OCI-LY7 (cell line): ENCODE data around the gene B3GAT3. TPM values are rescaled to one million over a fixed set of nuclear protein-coding genes. Genes with fewer than 3 reads are reported as not detected.

ENCODE experiments used
- BruUV-seq: library from RNA; stranded (reverse); fragments of 400-500 nt; replicated peaks from 2 replicates; lab custom pipeline; 2021; lab: Mats Ljungman, UMichigan
- CTCF ChIA-PET: fragments of 300-600 bp; sonication (Branson Sonifier 250); formaldehyde crosslinking; loops from one replicate; lab custom pipeline; 2022; ENCODE audit warnings: antibody characterized with exemption; ENCODE audit not compliant: unreplicated experiment; lab: Charles Lee
- POLR2A ChIA-PET: fragments of 300-600 bp; sonication (Branson Sonifier 250); formaldehyde crosslinking; loops from one replicate; lab custom pipeline; 2022; ENCODE audit warnings: antibody characterized with exemption; lab: Charles Lee
- DNase-seq: peaks from one replicate; pipeline ENCODE4 v3.0.0-alpha.2; 2015; ENCODE audit warnings: low spot score
- H2AFZ ChIP-seq: fragments of 200-600 bp; sonication (generic), shearing (Covaris generic); 2 replicates; pipeline ENCODE4 v1.6.1; 2014; ENCODE audit warnings: mild to moderate bottlenecking, antibody characterized with exemption, low read length, moderate library complexity
- H3K27ac ChIP-seq: fragments of 200-600 bp; sonication (generic); 2 replicates; pipeline ENCODE4 v1.5.1; 2014; ENCODE audit warnings: mixed run types, low read depth, mild to moderate bottlenecking, moderate library complexity, low read length, inconsistent platforms; ENCODE audit not compliant: poor library complexity, severe bottlenecking
- H3K36me3 ChIP-seq: fragments of 200-600 bp; sonication (generic); 2 replicates; pipeline ENCODE4 v1.6.1; 2014; ENCODE audit warnings: mild to moderate bottlenecking, antibody characterized with exemption, low read length, moderate library complexity, mixed read lengths; ENCODE audit not compliant: insufficient read depth
- H3K4me1 ChIP-seq: fragments of 200-600 bp; sonication (generic); 2 replicates; pipeline ENCODE4 v1.5.1; 2014; ENCODE audit warnings: mild to moderate bottlenecking, low read length; ENCODE audit not compliant: insufficient read depth, poor library complexity, severe bottlenecking
- H3K4me2 ChIP-seq: fragments of 200-600 bp; sonication (generic); 2 replicates; pipeline ENCODE4 v1.6.1; 2014; ENCODE audit warnings: mild to moderate bottlenecking, low read length
- H3K4me3 ChIP-seq: fragments of 200-600 bp; sonication (generic); 2 replicates; pipeline ENCODE4 v1.5.1; 2014; ENCODE audit warnings: mild to moderate bottlenecking, low read depth, low read length; ENCODE audit not compliant: poor library complexity, severe bottlenecking
- H3K79me2 ChIP-seq: fragments of 200-600 bp; sonication (generic); 2 replicates; pipeline ENCODE4 v1.6.1; 2016; ENCODE audit warnings: low read depth, mild to moderate bottlenecking, low read length, moderate library complexity, mixed read lengths; ENCODE audit not compliant: insufficient read depth
- H3K9me2 ChIP-seq: fragments of 200-600 bp; sonication (generic); 2 replicates; pipeline ENCODE4 v1.6.1; 2016; ENCODE audit warnings: mild to moderate bottlenecking, low read length, mixed read lengths; ENCODE audit not compliant: insufficient read depth
- H3K9me3 ChIP-seq: fragments of 200-600 bp; sonication (generic); 2 replicates; pipeline ENCODE4 v1.6.1; 2014; ENCODE audit warnings: mild to moderate bottlenecking, mixed run types, low read length, mixed read lengths
- H4K20me1 ChIP-seq: fragments of 200-600 bp; sonication (generic); 2 replicates; pipeline ENCODE4 v1.6.1; 2014; ENCODE audit warnings: mild to moderate bottlenecking, antibody characterized with exemption, low read length, moderate library complexity, mixed read lengths; ENCODE audit not compliant: insufficient read depth
- CTCF ChIP-seq: fragments of 200-600 bp; sonication (generic); conservative IDR thresholded peaks from 2 replicates; pipeline ENCODE4 v1.5.1; 2014; ENCODE audit warnings: mild to moderate bottlenecking, antibody characterized with exemption, low read length, moderate library complexity, mixed read lengths
- EZH2phosphoT487 ChIP-seq: fragments of 200-600 bp; sonication (generic); IDR thresholded peaks from 2 replicates; pipeline ENCODE4 v1.6.1; 2018; ENCODE audit warnings: low read depth, borderline replicate concordance, mild to moderate bottlenecking, mixed run types, antibody characterized with exemption, low read length, moderate library complexity, mixed read lengths
- intact Hi-C: fragments of 100-400 bp; cut with micrococcal nuclease; formaldehyde crosslinking; loops from one replicate; pipeline ENCODE4 v1.10.0; 2022; ENCODE audit not compliant: unreplicated experiment
- total RNA-seq, 2 experiments: library from RNA; depleted of rRNA in 1 of 2; stranded (reverse); fragments of >200 nt in 1 of 2; shearing (Covaris generic) in 1 of 2; gene quantifications; 2 replicates each; pipeline ENCODE4 v1.2.3, GENCODE V29; 2014 to 2022

The B3GAT3 gene
- total RNA-seq, 2 experiments from 2014 or later: 71.3 to 74.3 TPM

DNA sequence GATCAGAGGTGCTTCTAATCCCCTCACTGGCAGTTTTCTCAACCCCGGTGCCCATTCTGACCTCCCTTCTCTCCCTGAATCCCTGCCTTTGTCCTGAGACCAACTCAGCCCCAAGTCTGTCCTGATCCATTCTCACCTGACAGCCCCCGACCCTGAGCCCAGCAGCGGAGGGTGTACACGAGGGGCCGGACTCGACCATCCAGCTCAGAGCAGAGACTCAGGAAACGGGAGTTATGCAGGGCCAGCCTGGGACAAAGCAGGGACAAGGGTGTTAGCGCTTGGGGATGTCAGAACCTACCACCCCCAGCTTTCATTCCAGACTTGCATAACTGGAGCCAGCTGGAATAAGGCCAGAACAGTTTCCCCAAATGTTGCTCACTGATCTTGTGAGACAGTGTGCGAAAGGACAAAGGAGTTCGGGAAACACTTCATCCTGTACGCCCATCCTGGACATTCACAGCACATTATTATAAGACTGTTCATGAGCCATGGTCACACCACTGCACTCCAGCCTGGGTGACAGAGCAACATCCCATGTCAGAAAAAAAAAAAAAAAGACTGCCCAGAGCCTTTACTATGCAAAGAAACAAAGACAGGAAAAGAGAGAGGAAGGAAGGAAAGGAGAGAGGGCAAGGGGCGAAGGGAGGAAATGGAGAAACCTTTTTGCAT, 44.6 kb downstream of the B3GAT3 start:
- no TSS peak for BruUV-seq
- intact Hi-C loops: no loop called here
- Histone ChIP-seq H3K4me3 (no peak overlapping the region), H3K27ac (no peak overlapping the region), H3K79me2 (peaks cover 22% of the 10 kb centered on the region), H3K4me1 (peaks cover 20% of the 10 kb centered on the region), H3K4me2 (no peak overlapping the region), H3K9me2 (no peaks in the 10 kb centered on the region), H4K20me1 (peaks cover 6% of the 10 kb centered on the region; the same call in 1 of the 2 replicates), H2AFZ (no peak overlapping the region), H3K36me3 (peaks cover 90% of the 10 kb centered on the region), H3K9me3 (no peaks in the 10 kb centered on the region)
- DNase-seq: no peak
- POLR2A ChIA-PET: interaction anchor here (1.8 kb wide), 1 partner anchor 14 kb away, joined by 5 read pairs; the partner anchor contains the start of gene TUT1
- CTCF ChIA-PET: no interaction called here
- no peak for TF ChIP-seq EZH2phosphoT487
- TF ChIP-seq CTCF: no peak

DNA sequence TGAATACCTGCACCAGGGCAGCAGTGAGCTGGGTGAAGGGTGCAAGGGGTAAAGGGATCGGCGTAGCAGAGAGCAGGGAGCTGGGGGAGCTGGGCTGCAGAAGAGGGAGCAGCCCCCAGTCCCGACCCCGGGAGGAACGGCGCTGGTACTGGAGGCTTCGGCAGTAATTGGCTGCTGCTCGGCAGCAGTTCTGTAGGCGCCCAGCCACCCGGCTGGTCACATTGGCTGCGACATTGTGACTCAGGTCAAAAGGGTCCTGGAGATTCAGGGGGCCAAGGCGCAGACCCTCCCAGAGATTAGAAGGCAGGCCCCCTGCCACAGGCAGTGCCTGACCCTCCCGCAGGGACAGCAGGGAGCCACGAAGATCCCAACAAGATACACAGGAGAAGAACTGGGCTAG, 45.9 kb downstream of the B3GAT3 start:
- Histone ChIP-seq H3K27ac (no peak overlapping the region), H3K36me3 (peaks cover 90% of the 10 kb centered on the region), H3K4me3 (no peak overlapping the region), H3K4me1 (peaks cover 30% of the 10 kb centered on the region), H3K79me2 (peaks cover 36% of the 10 kb centered on the region), H4K20me1 (peaks cover 15% of the 10 kb centered on the region), H2AFZ (no peak overlapping the region), H3K9me2 (no peaks in the 10 kb centered on the region), H3K9me3 (no peaks in the 10 kb centered on the region), H3K4me2 (no peak overlapping the region; the same call in 1 of the 2 replicates)
- BruUV-seq: no TSS peak
- ChIA-PET CTCF (no interaction called here), POLR2A (no interaction called here)
- intact Hi-C loops: loop anchor here (2.0 kb wide), 1 partner anchor 15 kb away; the partner anchor contains the start of gene TUT1
- TF ChIP-seq CTCF: no peak
- TF ChIP-seq EZH2phosphoT487: no peak
- no peak for DNase-seq

DNA sequence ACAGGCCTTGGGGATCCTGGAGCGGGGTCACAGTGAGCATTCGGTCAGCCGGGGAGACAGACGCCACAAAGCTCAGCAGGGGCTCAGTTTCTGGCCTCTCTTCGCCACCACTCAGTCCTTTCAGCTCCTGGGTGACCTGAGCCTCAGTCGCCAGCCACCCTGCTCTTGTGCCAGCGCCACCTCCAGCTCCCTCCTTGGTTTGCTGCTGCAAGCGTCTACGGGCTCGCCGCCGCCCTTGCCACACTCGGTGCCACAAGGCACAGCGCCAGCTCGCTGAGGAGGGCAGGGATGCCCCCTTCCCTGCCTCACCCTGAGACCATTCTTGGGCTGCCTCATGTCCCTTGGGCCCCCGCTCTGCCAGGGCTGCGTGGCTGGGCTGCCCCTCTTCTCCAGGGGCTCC, 46.6 kb downstream of the B3GAT3 start:
- H3K9me2 ChIP-seq: no peaks in the 10 kb centered on the region
- peak overlapping the region; percentile 90 for H3K4me2 ChIP-seq
- peak overlapping the region; percentile 62 for H3K27ac ChIP-seq
- peak overlapping the region; percentile 87 for H3K4me3 ChIP-seq
- peaks cover 16% of the 10 kb centered on the region for H4K20me1 ChIP-seq
- H3K36me3 ChIP-seq: peaks cover 90% of the 10 kb centered on the region
- intact Hi-C loops: loop anchor here (2.0 kb wide), 1 partner anchor 16 kb away; the partner anchor contains the start of gene TUT1
- no peak for TF ChIP-seq EZH2phosphoT487
- no peak for TF ChIP-seq CTCF
- H3K9me3 ChIP-seq: no peaks in the 10 kb centered on the region
- peaks cover 34% of the 10 kb centered on the region for H3K4me1 ChIP-seq
- no TSS peak for BruUV-seq
- no peak for DNase-seq
- H2AFZ ChIP-seq: no peak overlapping the region
- POLR2A ChIA-PET: interaction anchor here (1.4 to 2.0 kb wide), 3 partner anchors 17 to 25 kb away, joined by 3 to 35 read pairs (median 6); partner anchors contain the start of gene TUT1
- CTCF ChIA-PET: no interaction called here
- H3K79me2 ChIP-seq: peaks cover 43% of the 10 kb centered on the region
